PC-9 (cell line): ENCODE results near the gene DAPK2.

ENCODE experiments used
- EZH2 ChIP-seq: fragments of 200-600 bp; sonication (generic); IDR thresholded peaks from 2 replicates; pipeline ENCODE4 v1.8.0; 2017; ENCODE audit warnings: antibody characterized with exemption, low read depth
- TF ChIP-seq, protein P1 (sequence below): fragments of 200-600 bp; sonication (generic); conservative IDR thresholded peaks from 2 replicates; pipeline ENCODE4 v1.6.1; 2017; ENCODE audit warnings: mixed run types, antibody characterized with exemption, mild to moderate bottlenecking, moderate library complexity

DNA sequence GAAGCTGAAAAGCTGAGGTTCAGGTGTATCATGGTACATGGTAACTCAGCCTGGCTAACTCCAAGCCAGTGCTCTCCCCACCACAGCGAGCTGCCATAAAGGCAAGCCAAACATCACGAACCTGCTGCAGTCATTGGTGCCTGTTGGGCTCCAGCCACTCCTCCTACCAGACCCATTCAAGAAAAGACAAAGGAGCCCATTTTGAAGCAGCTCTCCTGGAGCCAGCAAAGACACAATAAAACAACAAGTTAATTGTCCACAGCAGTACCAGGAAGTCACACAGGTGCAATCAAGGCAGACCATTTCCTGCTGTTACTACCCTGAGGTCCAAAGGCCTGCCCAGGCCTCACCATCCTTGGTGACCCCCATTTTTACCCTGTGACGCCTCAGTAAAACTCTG is 77.6 kb downstream of the DAPK2 start:
- TF ChIP-seq, protein P1, sequence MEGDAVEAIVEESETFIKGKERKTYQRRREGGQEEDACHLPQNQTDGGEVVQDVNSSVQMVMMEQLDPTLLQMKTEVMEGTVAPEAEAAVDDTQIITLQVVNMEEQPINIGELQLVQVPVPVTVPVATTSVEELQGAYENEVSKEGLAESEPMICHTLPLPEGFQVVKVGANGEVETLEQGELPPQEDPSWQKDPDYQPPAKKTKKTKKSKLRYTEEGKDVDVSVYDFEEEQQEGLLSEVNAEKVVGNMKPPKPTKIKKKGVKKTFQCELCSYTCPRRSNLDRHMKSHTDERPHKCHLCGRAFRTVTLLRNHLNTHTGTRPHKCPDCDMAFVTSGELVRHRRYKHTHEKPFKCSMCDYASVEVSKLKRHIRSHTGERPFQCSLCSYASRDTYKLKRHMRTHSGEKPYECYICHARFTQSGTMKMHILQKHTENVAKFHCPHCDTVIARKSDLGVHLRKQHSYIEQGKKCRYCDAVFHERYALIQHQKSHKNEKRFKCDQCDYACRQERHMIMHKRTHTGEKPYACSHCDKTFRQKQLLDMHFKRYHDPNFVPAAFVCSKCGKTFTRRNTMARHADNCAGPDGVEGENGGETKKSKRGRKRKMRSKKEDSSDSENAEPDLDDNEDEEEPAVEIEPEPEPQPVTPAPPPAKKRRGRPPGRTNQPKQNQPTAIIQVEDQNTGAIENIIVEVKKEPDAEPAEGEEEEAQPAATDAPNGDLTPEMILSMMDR, result no peak
- no peak for TF ChIP-seq EZH2
